HG02981 (cell line): ENCODE measurements around the gene ETV5.
A peak's percentile ranks its signal among the peaks of the same experiment; 100 is the strongest.

ENCODE experiments used
- ATAC-seq: cut with Tn5 transposase; IDR thresholded peaks from one replicate; pipeline ENCODE4 v1.9.1; 2021; ENCODE audit warnings: mild to moderate bottlenecking, moderate library complexity; ENCODE audit not compliant: unreplicated experiment

ETV5 gene

DNA sequence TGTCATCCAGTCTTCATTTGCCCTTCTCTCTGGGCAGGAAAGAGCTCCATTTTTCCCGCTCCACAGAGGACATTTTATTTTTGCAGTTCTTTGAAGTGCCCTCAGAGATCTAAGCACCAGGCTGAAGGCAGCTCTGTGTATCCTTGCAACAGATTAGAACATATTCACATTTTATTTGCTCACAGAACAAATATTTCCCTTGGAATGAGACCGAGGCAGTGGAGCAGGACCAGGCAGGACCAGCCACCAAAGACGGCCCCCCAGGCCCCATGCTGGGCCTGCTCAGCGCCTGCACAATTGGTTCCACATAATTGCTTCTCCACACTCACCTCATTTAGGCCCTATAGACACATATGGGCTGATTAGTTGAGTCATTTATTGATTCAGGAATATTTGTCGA, 15.7 kb upstream of the ETV5 start:
- no peak for ATAC-seq

GRCh38 chr3:186123012-186123411, 14.1 kb upstream of the ETV5 start:
- no peak for ATAC-seq

DNA sequence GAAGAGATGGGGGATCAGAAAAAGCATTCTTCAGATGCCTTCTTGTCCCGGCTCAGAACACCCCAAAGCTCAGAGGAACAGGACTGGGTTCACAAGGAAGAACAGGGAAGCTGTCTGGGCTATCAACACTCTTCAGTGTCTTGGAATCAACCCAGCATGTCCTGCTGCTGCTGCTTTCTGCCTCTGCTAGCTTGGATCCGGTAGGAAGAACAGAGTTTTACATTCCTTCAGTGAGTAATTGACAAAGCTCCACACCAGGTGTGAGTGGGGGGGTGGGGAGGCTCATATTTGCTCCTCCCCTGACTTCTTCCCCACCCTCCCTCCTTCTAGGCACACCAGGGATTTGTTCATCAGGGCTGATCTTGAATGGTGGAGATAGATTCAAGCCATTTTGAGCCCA, 13.1 kb upstream of the ETV5 start:
- no peak for ATAC-seq

GRCh38 chr3:186121278-186121677, 12.4 kb upstream of the ETV5 start:
- no peak for ATAC-seq

GRCh38 chr3:186119499-186119898, 10.6 kb upstream of the ETV5 start:
- ATAC-seq = no peak

DNA sequence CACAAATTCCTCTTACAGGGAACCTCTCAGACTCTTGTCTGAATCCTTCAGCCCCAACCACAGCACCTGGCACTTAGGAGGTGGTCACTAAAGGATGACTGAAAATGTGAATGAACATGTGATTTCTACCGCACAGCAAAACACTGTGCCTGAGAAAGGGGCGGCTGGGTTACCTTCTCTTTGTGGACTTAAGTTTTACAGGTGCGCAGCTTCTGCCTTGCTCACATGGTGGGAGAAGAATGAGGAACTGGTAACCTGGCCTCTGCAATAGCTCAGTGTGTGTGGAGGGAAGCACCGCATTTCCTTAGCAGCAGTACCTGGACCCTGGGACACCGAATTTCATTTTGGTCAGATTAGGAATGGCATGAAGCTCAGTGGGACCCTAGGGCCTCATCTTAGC, 9.8 kb upstream of the ETV5 start:
- ATAC-seq = no peak

DNA sequence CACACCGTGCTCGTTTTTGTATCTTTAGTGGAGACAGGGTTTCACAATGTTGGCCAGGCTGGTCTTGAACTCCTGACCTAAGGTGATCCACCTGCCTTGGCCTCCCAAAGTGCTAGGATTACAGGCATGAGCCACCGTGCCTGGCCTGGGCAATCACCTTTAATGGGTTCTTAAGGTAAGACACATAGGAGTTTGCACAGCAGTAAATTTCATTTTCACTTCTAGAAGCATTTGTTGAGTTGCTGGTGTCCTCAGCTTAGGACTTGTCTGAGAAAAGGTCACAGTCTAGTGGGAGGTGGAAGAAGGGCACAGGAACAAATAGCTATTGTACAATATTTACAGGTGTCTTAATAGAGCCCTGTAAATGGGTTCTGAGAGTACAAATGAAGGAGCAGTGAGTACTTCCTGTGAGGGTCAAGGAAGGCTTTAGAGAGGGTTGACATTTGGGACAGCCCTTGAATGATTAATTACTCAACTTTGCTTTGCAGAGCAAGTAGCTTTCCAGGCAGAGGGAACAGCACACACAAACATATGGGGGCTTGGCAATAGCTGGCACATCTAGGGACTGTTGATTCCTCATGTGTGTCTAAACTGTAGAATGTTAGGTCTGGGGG, 8.7 kb upstream of the ETV5 start:
- ATAC-seq = no peak

DNA sequence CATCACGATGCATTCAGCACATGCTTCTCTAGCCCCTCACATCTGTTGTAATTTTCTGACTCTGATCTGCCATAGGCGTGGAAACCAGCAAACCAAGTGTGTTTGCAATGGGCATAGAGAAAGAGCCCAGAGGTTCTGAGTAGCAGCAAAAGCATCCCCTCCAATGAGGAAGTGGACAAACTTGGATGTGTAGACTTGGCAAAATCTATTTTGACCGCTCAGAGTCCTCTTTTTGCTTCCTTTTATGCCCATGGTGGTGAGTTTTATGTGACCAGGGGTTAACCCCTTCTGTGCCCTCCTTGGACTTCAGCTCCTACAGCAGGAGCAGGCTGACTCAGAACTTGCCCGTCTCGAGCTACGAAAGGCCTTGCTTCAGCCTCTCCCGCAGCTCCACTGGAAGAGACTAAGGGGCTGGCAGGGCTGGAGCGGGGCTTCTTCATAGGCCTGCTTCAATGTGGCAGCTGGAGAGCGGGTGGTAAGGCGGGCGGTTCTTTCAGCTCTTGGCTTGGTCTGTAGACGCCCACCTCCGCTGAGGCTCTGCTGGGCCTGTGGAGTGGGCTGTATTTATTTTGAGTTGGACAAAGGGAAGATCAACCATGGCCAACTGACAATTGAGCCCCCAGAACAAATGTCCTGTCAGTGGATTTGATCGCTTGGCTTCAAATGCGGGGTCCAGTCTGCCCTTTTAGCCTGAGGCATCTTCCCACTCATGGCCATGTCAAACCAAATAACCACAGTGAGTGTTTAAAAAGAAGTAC, 6.5 kb upstream of the ETV5 start:
- ATAC-seq = no peak

DNA sequence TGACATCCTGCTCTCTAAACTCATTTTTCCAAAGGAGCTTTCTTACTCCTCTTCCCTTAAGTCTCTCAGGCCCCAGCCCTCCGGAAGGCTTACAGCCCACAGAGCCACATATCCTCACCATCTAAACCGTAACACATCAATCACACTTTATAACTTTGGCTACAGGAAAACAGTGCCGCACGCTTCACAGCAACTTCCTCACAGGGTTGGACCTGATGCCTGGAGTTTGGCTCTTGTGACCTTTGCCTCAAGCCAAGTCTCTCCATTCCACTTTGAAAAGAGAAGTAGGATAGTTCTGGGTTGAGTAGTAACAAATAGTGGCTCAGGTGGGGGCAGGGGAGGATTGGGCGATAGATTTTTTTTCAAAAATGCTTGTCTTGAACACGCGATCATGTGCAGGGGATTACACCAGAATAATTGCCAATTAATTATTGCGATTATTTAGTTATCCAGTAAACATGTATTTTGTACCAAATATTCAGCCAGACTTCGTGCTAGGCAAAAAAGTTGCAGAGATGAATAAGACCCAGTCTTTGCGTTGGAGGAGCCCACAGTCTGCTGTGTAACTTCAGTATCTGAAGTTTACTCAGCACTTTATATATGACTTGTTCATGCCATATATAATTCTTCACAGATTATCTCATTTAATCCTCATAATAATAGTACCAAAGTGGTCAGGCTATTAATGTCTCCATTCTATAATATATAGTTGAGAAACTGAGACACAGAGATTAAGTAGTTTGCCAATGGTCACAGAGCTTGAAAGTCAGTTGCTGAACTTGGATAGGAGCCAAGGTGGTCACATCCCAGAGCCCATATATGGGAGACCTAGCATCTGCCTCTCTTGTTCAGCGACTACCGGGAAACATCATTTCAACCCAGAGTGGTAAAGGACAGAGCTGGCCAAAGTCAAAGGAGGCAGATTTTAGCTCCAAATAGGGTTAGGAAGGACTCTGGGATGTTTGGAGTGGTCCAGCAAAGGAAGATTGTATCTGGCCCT, 2.4 kb upstream of the ETV5 start:
- no peak for ATAC-seq

DNA sequence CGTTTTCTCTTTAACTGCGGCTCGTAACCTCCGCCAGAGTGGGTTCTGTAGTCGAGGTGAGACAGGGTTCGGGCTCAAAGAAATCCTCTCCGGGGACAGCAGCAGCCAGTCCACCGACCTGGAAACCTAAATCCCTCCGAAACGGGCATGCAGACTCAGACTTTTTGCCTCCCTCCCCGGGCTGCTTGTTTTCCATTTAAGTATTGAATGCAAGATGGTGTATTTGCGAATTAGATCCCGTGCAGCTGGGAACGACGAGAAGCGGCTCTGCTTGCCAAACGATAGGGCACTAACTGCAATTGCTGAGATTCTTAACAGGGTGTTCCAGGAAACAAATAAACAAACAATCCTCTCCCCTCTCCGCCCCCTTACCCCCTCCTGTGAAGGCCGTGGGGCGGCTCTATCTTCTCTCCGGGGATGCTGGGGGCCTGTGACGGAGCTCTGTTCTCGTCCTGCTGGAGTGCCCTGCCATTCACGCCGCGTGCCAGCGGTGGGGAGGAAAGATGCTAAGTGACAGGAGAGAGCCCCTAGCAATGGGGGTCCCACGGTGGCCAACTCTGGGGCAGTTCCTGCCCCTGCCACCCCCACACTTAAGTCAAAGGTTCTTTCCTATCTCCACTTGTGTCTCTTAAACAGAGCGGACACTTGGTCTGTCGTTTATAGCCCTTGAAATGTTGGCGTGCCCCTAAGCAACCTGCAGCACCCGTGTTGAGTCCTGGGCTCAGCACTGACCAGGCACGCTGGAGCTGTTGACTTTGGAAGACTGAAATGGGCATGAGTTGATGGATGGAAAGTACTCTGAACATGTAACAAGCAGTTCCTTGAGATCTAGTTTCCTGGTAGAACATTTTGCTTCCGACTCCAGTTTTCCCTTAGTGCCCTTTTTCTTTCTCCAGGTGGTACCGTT, 1.3 kb upstream of the ETV5 start:
- ATAC-seq = no peak

- ATAC-seq = no peak
Observed at GRCh38 chr3:186108106-186108940, 566 bp downstream of the ETV5 start.

DNA sequence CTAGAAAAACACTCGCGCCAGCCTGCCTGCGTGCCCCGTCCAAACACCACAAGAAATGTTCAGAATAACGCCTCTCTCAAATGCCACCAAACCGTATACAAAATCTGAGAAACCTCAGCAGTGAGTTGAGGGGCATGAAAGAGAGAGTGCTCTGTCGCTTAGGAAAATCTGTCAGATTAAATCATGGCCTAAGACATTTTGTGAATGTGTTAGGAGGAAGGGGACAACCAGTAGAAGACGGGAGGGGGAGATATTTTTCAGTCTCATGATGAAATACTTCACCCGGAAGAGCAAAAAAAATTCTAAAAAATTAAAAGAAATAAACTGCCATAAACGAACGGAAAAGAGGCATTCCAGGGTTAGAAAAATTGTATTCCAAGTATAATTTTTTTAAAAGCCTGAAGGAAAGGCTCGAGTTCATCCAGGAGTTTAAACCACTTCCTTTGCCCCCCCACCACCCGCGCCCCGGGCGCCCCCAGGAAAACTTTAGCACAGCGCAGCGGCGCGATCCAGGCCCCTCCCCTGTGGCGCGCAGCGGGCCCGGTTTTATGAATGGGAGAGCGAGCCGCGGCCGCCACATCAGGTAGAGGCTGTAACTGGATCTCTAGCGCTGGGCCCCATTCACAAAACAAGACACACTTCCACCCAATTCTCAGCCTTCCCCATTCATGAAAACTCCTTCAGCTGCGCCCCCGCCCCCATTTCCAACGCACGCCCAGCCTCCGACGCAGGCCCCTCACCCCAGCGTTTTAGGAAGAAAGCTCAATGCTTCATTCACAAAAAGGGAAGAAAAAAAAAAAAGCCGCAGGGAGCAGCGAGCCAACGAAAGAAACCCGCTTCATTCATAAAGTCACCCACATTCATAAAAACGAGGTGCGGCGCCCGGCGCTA, 1.4 kb downstream of the ETV5 start:
- ATAC-seq = peak; percentile 14

- no peak for ATAC-seq
Observed at GRCh38 chr3:186105543-186105942, 3.3 kb downstream of the ETV5 start.

DNA sequence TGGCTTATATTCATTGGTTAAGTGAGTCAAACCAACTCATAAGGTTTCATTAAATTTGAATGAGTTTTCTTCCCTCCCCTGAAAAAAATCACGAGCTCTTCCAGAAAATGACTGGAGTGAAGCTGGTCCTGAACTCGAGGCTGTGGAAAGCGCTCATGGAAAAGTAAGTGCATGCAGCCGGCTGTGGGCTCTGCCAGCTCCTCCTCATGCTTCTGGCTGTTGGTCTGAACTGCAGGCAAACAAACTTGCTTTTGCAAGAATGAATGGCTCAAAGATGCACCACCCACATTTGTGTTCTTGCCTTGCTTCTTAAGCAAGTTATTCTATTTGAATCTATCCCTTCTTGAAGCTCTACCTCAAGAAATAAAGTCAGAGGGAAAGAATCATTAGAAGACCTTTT, 6.2 kb downstream of the ETV5 start:
- ATAC-seq = no peak

DNA sequence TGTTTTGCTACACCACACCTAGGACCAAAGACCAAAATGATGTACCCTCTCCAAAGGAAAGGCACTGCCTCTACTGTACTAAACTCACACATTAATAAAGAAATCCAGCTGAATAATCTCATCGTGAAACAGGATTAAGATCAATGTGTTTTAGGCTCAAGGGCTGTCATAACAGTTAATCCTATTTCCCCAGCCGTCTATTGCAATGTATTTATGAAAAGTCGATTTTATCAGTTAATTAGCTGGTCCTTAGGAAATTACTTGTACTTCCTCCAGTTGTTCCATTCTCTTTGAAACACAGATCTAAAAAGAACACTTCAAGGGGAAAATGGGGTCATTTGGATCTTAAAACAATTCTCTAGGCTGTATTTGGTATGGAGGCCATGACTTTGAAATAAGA, 8.5 kb downstream of the ETV5 start:
- ATAC-seq = no peak

DNA sequence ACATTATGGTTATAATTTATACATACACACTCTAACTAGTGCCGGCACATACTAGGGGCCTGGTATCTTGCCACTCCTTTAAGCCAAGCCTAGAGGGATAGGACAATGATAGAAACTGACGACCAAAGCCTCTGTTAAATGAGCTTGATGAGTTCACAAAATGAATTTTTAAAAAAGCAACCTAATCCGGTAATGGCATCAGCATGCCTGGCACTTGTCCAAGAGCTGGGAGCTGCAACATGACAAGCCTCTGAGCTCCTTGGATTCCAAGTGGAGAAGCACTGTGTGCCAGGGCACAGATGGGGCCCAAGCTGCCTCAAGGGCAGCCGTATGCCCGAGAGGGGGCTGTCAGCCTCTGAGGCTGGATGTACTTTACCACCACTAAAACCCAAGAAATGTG, 9.7 kb downstream of the ETV5 start:
- no peak for ATAC-seq

DNA sequence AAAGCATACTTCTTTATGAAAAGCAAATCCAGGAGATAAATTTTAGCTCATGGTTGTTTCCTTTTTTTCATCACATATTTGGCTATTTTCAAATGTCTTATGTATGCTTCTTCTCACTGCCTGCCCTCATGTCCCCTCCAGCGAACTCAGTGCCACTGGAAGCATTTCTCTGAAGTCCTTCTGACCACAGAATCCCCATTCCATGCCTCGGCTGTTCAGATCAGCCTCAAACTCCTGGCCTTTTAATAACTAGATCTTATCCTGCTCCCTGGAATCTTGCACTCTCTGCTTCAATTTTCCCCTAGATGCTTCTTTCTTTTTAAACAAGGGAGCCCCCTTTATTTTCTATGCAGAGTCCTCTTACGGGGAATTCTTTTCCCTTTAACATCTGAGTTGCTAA, 10.1 kb downstream of the ETV5 start:
- no peak for ATAC-seq

GRCh38 chr3:186097663-186098451, 11.0 kb downstream of the ETV5 start:
- ATAC-seq = no peak
